Raji (cell line): ENCODE data around the gene PHC2.

Source experiments
- POLR2A ChIP-seq: IDR thresholded peaks from 2 replicates; pipeline ENCODE4 v1.6.1; 2011; ENCODE audit warnings: low read depth, low read length, control low read depth; ENCODE audit not compliant: insufficient read depth

The PHC2 gene

GRCh38 chr1:33286451-33287185 is 144.3 kb downstream of the PHC2 start:
- no peak for TF ChIP-seq POLR2A

DNA sequence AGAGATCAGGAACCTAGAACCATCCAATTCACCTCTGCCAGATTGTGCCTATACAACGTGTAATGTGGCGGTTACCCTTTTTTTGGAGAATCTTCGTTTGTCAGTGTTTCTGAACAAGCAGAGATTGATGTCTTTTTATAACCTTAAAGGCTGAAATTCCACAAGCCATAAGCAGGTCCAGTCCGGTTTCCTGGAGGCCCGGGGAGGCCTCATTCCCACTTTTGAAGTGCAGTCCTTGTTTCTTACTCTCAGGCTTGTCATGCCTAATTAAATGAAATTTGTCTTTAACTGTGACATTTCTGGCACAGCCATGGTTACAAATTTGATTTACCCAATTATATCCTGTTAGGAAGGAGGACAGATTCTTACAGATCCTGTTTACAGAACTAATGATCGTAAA is 146.8 kb downstream of the PHC2 start:
- no peak for TF ChIP-seq POLR2A

- TF ChIP-seq POLR2A: no peak
These were observed 148.1 kb downstream of the PHC2 start for GRCh38 chr1:33282791-33283190.

- no peak for TF ChIP-seq POLR2A
These were observed 149.2 kb downstream of the PHC2 start for GRCh38 chr1:33281554-33282303.

GRCh38 chr1:33280091-33280661 is 150.7 kb downstream of the PHC2 start:
- TF ChIP-seq POLR2A: no peak

DNA sequence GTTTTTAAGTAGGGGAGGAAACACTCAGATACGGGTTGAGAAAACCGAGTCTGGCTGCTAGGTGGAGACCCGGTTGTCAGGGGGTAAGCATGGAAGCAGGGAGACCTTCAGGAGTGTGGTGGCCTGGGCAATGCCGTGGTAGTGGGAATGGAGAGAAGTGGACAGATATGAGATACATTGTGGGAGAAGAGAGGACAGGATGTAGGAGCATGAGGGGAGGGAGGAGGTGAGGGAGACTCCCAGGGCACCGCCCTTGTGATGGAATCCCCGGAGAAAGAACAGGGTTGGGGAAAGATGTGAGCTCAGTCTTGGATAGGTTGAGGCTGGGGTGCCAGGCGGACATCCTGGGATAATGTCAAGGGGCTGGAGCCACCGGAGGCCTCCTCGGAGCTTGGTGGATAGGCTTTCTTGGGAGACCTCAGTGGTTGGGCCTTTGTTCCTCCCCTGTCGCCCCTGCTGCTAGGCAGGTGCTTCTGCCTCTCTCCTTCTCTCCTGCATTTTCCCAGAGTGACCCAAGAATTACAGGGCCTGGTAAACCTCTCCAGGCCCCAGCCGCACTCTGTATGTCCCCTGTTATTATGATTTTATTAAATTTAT is 153.3 kb downstream of the PHC2 start:
- TF ChIP-seq POLR2A: no peak

DNA sequence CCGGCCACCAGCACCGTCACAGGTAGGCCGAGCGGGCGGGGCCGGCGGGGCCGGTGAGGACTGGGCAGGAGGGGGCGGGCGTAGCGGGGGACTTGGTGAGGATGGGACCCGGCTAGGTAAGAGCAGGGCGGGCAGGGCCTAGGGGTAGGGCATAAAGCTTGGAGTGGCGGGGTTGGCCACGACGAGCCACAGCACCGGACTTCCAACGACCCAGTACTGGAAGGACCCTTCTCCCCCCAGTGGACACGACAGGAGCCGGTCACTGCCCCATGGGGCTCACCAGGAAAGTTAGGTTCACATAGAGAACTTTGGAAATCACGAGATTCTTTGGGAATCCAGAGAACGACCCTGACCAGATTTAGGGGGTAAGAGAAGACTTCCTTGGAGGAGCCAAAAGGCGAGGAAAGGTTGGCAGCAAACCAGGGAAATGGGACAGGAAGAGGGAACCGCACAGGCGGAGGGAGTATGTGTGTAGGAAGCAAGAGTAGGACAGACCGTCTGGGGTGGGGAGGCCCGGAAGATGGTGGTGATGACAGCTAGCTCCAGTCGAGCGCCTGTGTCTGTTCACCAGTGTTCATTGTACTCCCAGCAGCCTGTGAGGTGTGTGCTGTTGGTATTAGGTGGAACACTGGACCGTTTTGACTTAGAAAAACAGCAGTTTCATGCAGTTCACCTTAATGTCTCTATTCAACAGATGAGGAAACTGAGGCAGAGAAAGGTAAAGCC is 154.2 kb downstream of the PHC2 start:
- TF ChIP-seq POLR2A: no peak

DNA sequence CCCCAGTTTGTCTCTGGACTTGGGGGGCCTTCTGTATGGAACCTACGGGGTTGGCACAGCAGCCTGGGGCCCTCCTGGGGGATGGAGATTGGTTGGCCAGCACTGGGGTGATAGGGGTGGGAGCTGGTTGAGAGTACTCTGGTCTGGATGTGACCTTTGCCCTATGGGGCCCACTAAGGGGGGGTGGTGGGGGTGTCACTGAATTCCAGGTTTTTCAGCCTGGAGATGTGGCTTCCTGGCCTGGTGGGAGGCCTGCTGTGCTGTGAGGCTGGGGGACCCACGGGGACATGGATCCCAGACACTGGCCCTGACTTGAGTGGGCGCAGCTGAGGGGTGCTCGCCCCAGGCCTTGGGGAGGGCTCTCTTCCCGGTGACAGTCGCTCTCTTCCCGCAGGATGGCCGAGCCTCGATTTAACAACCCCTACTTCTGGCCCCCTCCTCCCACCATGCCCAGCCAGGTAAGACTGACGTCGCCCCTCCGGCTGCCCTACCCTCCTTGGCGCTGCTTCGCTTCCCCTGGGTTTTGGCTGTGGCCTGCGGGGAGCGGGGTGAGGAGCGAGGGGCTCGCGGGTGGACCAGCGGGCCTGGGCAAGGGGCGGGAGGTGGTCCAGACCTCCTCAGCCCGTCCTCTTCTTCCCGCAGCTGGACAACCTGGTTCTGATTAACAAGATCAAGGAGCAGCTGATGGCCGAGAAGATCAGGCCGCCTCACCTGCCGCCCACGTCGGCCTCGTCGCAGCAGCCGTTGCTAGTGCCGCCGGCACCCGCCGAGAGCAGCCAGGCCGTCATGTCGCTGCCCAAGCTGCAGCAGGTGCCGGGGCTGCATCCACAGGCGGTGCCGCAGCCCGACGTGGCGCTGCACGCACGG is 155.0 kb downstream of the PHC2 start:
- no peak for TF ChIP-seq POLR2A

GRCh38 chr1:33275195-33275594 is 155.7 kb downstream of the PHC2 start:
- TF ChIP-seq POLR2A: no peak

GRCh38 chr1:33274446-33274845 is 156.4 kb downstream of the PHC2 start:
- no peak for TF ChIP-seq POLR2A

GRCh38 chr1:33273961-33274371 is 156.9 kb downstream of the PHC2 start:
- TF ChIP-seq POLR2A: no peak
